ENCODE data around the gene RNF149. TPM values are rescaled to one million over a fixed set of nuclear protein-coding genes. Genes with fewer than 3 reads are reported as not detected.
A peak's percentile ranks its signal among the peaks of the same experiment; 100 is the strongest.

The RNF149 gene
- total and polyA plus RNA-seq, 9 of the 15 experiments (the other 6 are each of a cell fraction or from before 2014, with no cell fraction given) = 9.0 to 31.5 (median 22.8) TPM

- TF ChIP-seq YY1 (IDR thresholded peaks at IDR 0.05; ENCODE audit: borderline replicate concordance in 1 of 3, control insufficient read depth in 1 of 3, extremely low read depth in 1 of 3, insufficient read depth in 3 of 3, insufficient read length in 1 of 3, insufficient replicate concordance in 2 of 3, low read depth in 1 of 3, low read length in 2 of 3) (peak in 1 of 3 experiments; percentile 27), RBFOX2 (IDR thresholded peaks at IDR 0.05; ENCODE audit: low read depth, low read length) (peak; percentile 74), PHB (CRISPR knock-in tag; IDR thresholded peaks at IDR 0.05) (no peak), ZNF165 (CRISPR knock-in tag; IDR thresholded peaks at IDR 0.05; ENCODE audit: borderline replicate concordance) (no peak), PRMT5 (CRISPR knock-in tag; IDR thresholded peaks at IDR 0.05) (0 out of 2 replicates have a peak, but pooled peaks have one; percentile 56), ARHGAP35 (IDR thresholded peaks at IDR 0.05; ENCODE audit: partially characterized antibody) (no peak), ZNF511 (CRISPR knock-in tag; IDR thresholded peaks at IDR 0.05) (no peak), TRIM25 (IDR thresholded peaks at IDR 0.05; ENCODE audit: borderline replicate concordance) (no peak), ZNF644 (tag; IDR thresholded peaks at IDR 0.05; ENCODE audit: low read depth) (no peak), CSDE1 (IDR thresholded peaks at IDR 0.05) (no peak), ZSCAN32 (CRISPR knock-in tag; IDR thresholded peaks at IDR 0.05) (no peak), PRPF4 (IDR thresholded peaks at IDR 0.05; ENCODE audit: insufficient read depth, low read depth, low read length, poor library complexity, severe bottlenecking) (no peak), ZNF124 (CRISPR knock-in tag; IDR thresholded peaks at IDR 0.05) (no peak), ZBTB43 (CRISPR knock-in tag; IDR thresholded peaks at IDR 0.05) (no peak), NONO (IDR thresholded peaks at IDR 0.05; ENCODE audit: low read depth in 2 of 2, low read length in 1 of 2) (peak in 1 of 2 experiments; percentile 25; a peak in 1 of 4 replicates), SAFB2 (IDR thresholded peaks at IDR 0.05; ENCODE audit: borderline replicate concordance, low read depth, low read length, severe bottlenecking) (no peak), RNF2 (IDR thresholded peaks at IDR 0.05) (0 out of 2 replicates have a peak, but pooled peaks have one; percentile 8), BHLHE40 (IDR thresholded peaks at IDR 0.05; ENCODE audit: low read length) (no peak), ZNF778 (CRISPR knock-in tag; IDR thresholded peaks at IDR 0.05) (no peak), NFIC (IDR thresholded peaks at IDR 0.05) (no peak; the same call in 1 of the 2 replicates), PHF8 (IDR thresholded peaks at IDR 0.05; ENCODE audit: borderline replicate concordance, low read length) (peak; percentile 92; the same call in 1 of the 2 replicates), SIN3A (IDR thresholded peaks at IDR 0.05; ENCODE audit: borderline replicate concordance in 2 of 2, control insufficient read depth in 1 of 2, low read depth in 2 of 2, low read length in 2 of 2) (0 out of 4 replicates have a peak, but pooled peaks of 1 of the 2 experiments have one; percentile 22), LCOR (CRISPR knock-in tag; IDR thresholded peaks at IDR 0.05) (no peak), PHB2 (IDR thresholded peaks at IDR 0.05; ENCODE audit: low read depth) (no peak), JUNB (CRISPR knock-in tag; conservative IDR thresholded peaks at IDR 0.05) (no peak)
Observed at GRCh38 chr2:101253013-101253702, 55.3 kb downstream of the RNF149 start (continued).
